Measurements from ENCODE around the gene CTSH.

CTSH gene

GRCh38 chr15:78949461-78949860 lies 4.6 kb upstream of the CTSH start:
- no peak overlapping the region for H3K4me3 ChIP-seq (ENCODE audit: low read depth, low read length)
- ChIA-PET CTCF (interaction anchor here (0.8 kb wide), 1 partner anchor 30 kb away, joined by 3 read pairs; no protein-coding TSS in a partner anchor), POLR2A (no interaction called here)
- DNase-seq (ENCODE audit: low read depth, low spot score), result no peak
- TF ChIP-seq CTCF (IDR thresholded peaks at IDR 0.05; ENCODE audit: insufficient read depth, low read length, missing control alignments), result no peak

GRCh38 chr15:78947506-78947905 lies 2.7 kb upstream of the CTSH start:
- ChIA-PET CTCF (no interaction called here), POLR2A (no interaction called here)
- no peak for TF ChIP-seq CTCF (IDR thresholded peaks at IDR 0.05; ENCODE audit: insufficient read depth, low read length, missing control alignments)
- DNase-seq (ENCODE audit: low read depth, low spot score), result no peak
- no peak overlapping the region for H3K4me3 ChIP-seq (ENCODE audit: low read depth, low read length)

- DNase-seq (ENCODE audit: low read depth, low spot score), result no peak
- H3K4me3 ChIP-seq (ENCODE audit: low read depth, low read length), result no peak overlapping the region
- ChIA-PET POLR2A (no interaction called here), CTCF (interaction anchor here (0.6 to 1.1 kb wide), 2 partner anchors 117 to 238 kb away, joined by 3 read pairs; no protein-coding TSS in a partner anchor)
- TF ChIP-seq CTCF (IDR thresholded peaks at IDR 0.05; ENCODE audit: insufficient read depth, low read length, missing control alignments), result no peak
These were observed 1.6 kb upstream of the CTSH start for GRCh38 chr15:78946493-78946892.

- DNase-seq (ENCODE audit: low read depth, low spot score), result no peak
- no peak overlapping the region for H3K4me3 ChIP-seq (ENCODE audit: low read depth, low read length)
- POLR2A ChIA-PET, result interaction anchor here (1.3 kb wide), 1 partner anchor 13 kb away, joined by 3 read pairs; no protein-coding TSS in a partner anchor
- CTCF ChIA-PET, result interaction anchor here (1.0 to 1.8 kb wide), 3 partner anchors 16 to 240 kb away, joined by 3 to 6 read pairs (median 3); no protein-coding TSS in a partner anchor
- TF ChIP-seq CTCF (IDR thresholded peaks at IDR 0.05; ENCODE audit: insufficient read depth, low read length, missing control alignments), result no peak
These were observed 632 bp downstream of the CTSH start for GRCh38 chr15:78944202-78944625.

GRCh38 chr15:78943692-78944091 lies 1.2 kb downstream of the CTSH start:
- ChIA-PET POLR2A (interaction anchor here (1.3 kb wide), 1 partner anchor 12 kb away, joined by 3 read pairs; no protein-coding TSS in a partner anchor), CTCF (interaction anchor here (1.0 to 1.8 kb wide), 3 partner anchors 17 to 241 kb away, joined by 3 to 6 read pairs (median 3); no protein-coding TSS in a partner anchor)
- no peak for TF ChIP-seq CTCF (IDR thresholded peaks at IDR 0.05; ENCODE audit: insufficient read depth, low read length, missing control alignments)
- DNase-seq (ENCODE audit: low read depth, low spot score), result no peak
- no peak overlapping the region for H3K4me3 ChIP-seq (ENCODE audit: low read depth, low read length)

GRCh38 chr15:78942741-78943140 lies 2.1 kb downstream of the CTSH start:
- CTCF ChIA-PET, result interaction anchor here (1.6 kb wide), 1 partner anchor 242 kb away, joined by 3 read pairs; no protein-coding TSS in a partner anchor
- POLR2A ChIA-PET, result interaction anchor here (1.3 kb wide), 1 partner anchor 11 kb away, joined by 3 read pairs; no protein-coding TSS in a partner anchor
- no peak for DNase-seq (ENCODE audit: low read depth, low spot score)
- no peak overlapping the region for H3K4me3 ChIP-seq (ENCODE audit: low read depth, low read length)
- no peak for TF ChIP-seq CTCF (IDR thresholded peaks at IDR 0.05; ENCODE audit: insufficient read depth, low read length, missing control alignments)

All from AG04449 (cell line).